Activated B cell treated with CpG ODN at 0.5 μM for 24 hours (primary cell): ENCODE results near the gene NKAP. TPM values are rescaled to one million over a fixed set of nuclear protein-coding genes. Genes with fewer than 3 reads are reported as not detected.

Experiments
- ATAC-seq: fragments of 200-7000 bp; cut with Tn5 transposase; one replicate; pipeline ENCODE4 v1.10.0; 2021; ENCODE audit warnings: low read depth, mild to moderate bottlenecking, moderate library complexity
- CTCF ChIA-PET: fragments of 350-600 bp; sonication (Branson Sonifier 250); formaldehyde crosslinking; loops from one replicate; lab custom pipeline; 2021; ENCODE audit warnings: antibody characterized with exemption; lab: Charles Lee
- POLR2A ChIA-PET: fragments of 350-600 bp; sonication (Branson Sonifier 250); formaldehyde crosslinking; loops from one replicate; lab custom pipeline; 2021; ENCODE audit warnings: antibody characterized with exemption; lab: Charles Lee
- DNase-seq: peaks from one replicate; pipeline ENCODE4 v3.0.0; 2022
- H3K27ac Mint-ChIP-seq: one replicate; pipeline ENCODE4 v1.8.0; 2020; ENCODE audit warnings: mixed read lengths
- H3K27me3 Mint-ChIP-seq: one replicate; pipeline ENCODE4 v1.8.0; 2021; ENCODE audit warnings: mixed read lengths
- H3K36me3 Mint-ChIP-seq: one replicate; pipeline ENCODE4 v1.8.0; 2021; ENCODE audit warnings: low read depth, mixed read lengths
- H3K4me1 Mint-ChIP-seq: one replicate; pipeline ENCODE4 v1.8.0; 2021; ENCODE audit warnings: mixed read lengths
- H3K4me3 Mint-ChIP-seq: one replicate; pipeline ENCODE4 v1.8.0; 2020; ENCODE audit warnings: mild to moderate bottlenecking, mixed read lengths
- H3K9me3 Mint-ChIP-seq: one replicate; pipeline ENCODE4 v1.8.0; 2020; ENCODE audit warnings: mixed read lengths
- intact Hi-C: fragments of 100-400 bp; cut with micrococcal nuclease; formaldehyde crosslinking; loops from one replicate; pipeline ENCODE4 v1.15.1; 2024
- total RNA-seq: library from RNA; stranded (reverse); gene quantifications from 2 replicates; pipeline ENCODE4 v1.2.3, GENCODE V29; 2022
- TF ChIP-seq, protein P1 (sequence below): fragments of 200-600 bp; IDR thresholded peaks from one replicate; pipeline ENCODE4 v1.8.0; 2022; ENCODE audit warnings: antibody characterized with exemption, mild to moderate bottlenecking

NKAP gene
- total RNA-seq, 1 donor from 2014 or later, result 11.9 TPM

DNA sequence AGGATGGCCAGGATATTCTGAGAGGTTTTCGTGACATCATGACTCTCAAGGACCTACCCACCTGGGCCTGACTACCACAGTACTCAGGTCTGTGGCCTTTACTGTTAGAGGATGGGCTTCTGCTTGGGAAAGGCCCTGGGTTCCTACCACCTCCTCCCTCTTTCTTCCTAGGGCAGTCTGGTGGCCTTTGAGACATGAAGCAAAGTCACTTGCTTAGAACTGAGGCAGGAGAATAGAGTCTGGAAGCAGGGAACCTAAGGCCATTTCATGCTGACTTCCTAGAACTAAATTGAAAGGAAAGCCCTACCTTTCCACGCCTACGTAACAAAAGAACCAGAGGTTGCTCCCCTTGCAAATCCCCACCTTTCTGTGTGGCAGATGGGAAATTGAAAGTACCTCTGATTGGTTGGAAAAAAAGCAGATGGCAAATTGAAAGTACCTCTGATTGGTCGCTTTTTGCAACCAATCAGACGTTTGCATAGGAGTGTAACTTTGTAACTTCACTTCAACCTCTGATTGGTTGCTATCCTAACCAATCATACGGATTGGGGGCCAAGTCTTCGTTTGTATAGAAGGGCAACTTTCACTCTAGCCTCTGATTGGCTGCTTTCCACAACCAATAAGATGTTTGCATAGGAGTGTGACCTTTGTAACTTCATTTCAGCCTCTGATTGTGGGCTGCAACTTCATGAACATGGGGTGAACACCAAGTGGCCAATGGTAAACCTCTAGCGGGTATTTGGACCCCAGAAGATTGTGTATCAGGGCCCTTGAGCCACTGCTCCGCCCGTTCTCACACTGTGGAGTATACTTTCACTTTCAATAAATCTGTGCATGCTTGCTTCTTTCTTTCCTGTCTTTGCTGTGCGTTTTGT is 57.8 kb downstream of the NKAP start:
- intact Hi-C loops, result no loop called here

DNA sequence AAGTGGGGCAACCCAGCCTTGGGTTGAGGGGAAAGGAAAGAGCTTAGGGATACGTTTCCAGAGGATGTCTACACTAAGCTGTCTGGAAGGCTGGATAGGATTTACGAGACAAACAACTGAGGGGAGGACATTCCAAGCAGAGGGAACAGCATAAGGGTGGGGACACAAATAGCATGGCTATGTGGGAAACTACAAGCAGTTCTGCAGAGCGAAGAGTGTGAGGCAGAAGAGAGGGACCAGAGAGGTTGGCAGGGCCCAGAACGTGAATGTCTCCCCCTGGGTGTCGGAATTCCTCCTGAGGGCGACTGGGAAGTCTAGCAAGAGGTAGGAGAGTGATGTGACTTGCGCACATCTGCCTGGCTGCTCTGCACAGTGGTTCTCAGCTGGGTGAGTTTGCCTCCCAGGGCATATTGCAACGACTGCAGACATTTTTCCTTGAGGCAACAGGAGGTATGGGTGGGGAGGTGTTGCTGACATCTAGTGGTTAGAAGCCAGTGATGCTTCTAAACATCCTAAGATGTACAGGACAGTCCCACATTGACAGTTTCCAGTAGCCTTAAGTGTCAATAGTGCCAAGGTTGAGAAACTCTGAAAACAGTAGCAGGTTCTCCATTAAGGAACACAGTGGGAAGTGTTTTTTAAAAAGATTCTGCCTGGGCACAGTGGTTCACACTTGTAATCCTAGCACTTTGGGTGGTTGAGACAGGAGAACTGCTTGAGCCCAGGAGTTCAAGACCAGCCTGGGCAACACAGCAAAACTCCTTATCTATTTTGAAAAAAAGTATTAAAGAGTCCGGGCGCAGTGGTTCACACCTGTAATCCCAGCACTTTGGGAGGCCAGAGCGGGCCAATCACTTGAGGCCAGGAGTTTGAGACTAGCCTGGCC is 62.8 kb downstream of the NKAP start:
- POLR2A ChIA-PET, result interaction anchor here (1.2 kb wide), 1 partner anchor 89 kb away, joined by 4 read pairs; the partner anchor contains the start of gene RPL39
- ATAC-seq, result peak; percentile 81
- H3K9me3 Mint-ChIP-seq, result no peaks in the 10 kb centered on the region
- H3K36me3 Mint-ChIP-seq, result peaks cover 15% of the 10 kb centered on the region
- peaks cover 13% of the 10 kb centered on the region for H3K4me1 Mint-ChIP-seq
- no peak overlapping the region for H3K4me3 Mint-ChIP-seq
- DNase-seq, result no peak
- H3K27me3 Mint-ChIP-seq, result no peaks in the 10 kb centered on the region
- no peak overlapping the region for H3K27ac Mint-ChIP-seq
- TF ChIP-seq, protein P1, sequence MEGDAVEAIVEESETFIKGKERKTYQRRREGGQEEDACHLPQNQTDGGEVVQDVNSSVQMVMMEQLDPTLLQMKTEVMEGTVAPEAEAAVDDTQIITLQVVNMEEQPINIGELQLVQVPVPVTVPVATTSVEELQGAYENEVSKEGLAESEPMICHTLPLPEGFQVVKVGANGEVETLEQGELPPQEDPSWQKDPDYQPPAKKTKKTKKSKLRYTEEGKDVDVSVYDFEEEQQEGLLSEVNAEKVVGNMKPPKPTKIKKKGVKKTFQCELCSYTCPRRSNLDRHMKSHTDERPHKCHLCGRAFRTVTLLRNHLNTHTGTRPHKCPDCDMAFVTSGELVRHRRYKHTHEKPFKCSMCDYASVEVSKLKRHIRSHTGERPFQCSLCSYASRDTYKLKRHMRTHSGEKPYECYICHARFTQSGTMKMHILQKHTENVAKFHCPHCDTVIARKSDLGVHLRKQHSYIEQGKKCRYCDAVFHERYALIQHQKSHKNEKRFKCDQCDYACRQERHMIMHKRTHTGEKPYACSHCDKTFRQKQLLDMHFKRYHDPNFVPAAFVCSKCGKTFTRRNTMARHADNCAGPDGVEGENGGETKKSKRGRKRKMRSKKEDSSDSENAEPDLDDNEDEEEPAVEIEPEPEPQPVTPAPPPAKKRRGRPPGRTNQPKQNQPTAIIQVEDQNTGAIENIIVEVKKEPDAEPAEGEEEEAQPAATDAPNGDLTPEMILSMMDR, result no peak
- intact Hi-C loops, result loop anchor here (1.0 to 2.0 kb wide), 2 partner anchors 90 to 364 kb away; partner anchors contain the start of gene RPL39
- CTCF ChIA-PET, result no interaction called here

More for the DNA sequence above, 57.8 kb downstream of the NKAP start:
- POLR2A ChIA-PET, result no interaction called here
- Mint-ChIP-seq H3K36me3 (no peaks in the 10 kb centered on the region), H3K9me3 (no peaks in the 10 kb centered on the region), H3K27ac (no peak overlapping the region), H3K27me3 (no peaks in the 10 kb centered on the region), H3K4me3 (no peak overlapping the region), H3K4me1 (peaks cover 6% of the 10 kb centered on the region)
- DNase-seq, result no peak
- TF ChIP-seq, protein P1, result no peak
- no peak for ATAC-seq
- CTCF ChIA-PET, result no interaction called here

GRCh38 chrX:119880076-119880475 is 63.5 kb downstream of the NKAP start:
- no peak for DNase-seq
- H3K9me3 Mint-ChIP-seq, result no peaks in the 10 kb centered on the region
- H3K27ac Mint-ChIP-seq, result no peak overlapping the region
- CTCF ChIA-PET, result no interaction called here
- TF ChIP-seq, protein P1, result no peak
- H3K4me1 Mint-ChIP-seq, result peaks cover 13% of the 10 kb centered on the region
- intact Hi-C loops, result loop anchor here (2.0 kb wide), 1 partner anchor 89 kb away; the partner anchor contains the start of gene RPL39
- POLR2A ChIA-PET, result interaction anchor here (0.7 to 1.6 kb wide), 3 partner anchors 89 to 122 kb away, joined by 3 to 4 read pairs (median 4); partner anchors contain the start of gene RPL39
- H3K36me3 Mint-ChIP-seq, result peaks cover 16% of the 10 kb centered on the region
- H3K27me3 Mint-ChIP-seq, result no peaks in the 10 kb centered on the region
- H3K4me3 Mint-ChIP-seq, result no peak overlapping the region
- ATAC-seq, result no peak

DNA sequence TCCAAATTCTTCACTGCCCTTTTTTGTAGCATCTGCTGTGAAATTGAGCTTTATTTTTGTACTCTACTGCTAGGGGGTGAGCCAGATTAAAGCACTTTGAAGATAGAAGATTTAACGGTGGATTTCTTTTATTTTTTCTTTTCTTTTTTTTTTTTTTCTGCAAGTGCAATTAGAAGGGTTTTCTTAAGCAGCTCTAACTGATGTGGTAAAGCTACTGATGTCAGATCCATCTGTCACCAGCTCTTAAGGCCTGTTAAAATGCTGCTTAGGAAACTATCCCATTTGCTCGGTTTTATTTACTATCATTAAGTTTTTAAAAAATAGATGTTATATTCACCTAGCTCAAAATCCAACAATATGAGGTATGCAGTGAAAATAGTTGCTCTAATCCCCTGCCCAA is 64.8 kb downstream of the NKAP start:
- intact Hi-C loops, result loop anchor here (10.0 kb wide), 1 partner anchor 484 kb away; the partner anchor contains the start of gene SLC25A43

More for the DNA sequence above, 64.8 kb downstream of the NKAP start:
- ATAC-seq (no peak), DNase-seq (no peak)
- H3K27ac Mint-ChIP-seq, result no peak overlapping the region
- ChIA-PET CTCF (interaction anchor here (0.7 to 1.0 kb wide), 2 partner anchors 9 to 810 kb away, joined by 3 to 4 read pairs; no protein-coding TSS in a partner anchor), POLR2A (interaction anchor here (0.6 to 1.6 kb wide), 2 partner anchors 88 to 354 kb away, joined by 4 read pairs; partner anchors contain the start of gene RPL39)
- no peak overlapping the region for H3K4me3 Mint-ChIP-seq
- no peaks in the 10 kb centered on the region for H3K9me3 Mint-ChIP-seq
- TF ChIP-seq, protein P1, result no peak
- H3K36me3 Mint-ChIP-seq, result peaks cover 19% of the 10 kb centered on the region
- no peaks in the 10 kb centered on the region for H3K27me3 Mint-ChIP-seq
- H3K4me1 Mint-ChIP-seq, result peaks cover 13% of the 10 kb centered on the region
